Activated CD4-positive, alpha-beta T cell treated with anti-CD3 and anti-CD28 coated beads, Interleukin-2, amount 10 ng/mL, durations not matched to agents 24 days and 14 days (primary cell): ENCODE data around the gene MARF1. TPM values are rescaled to one million over a fixed set of nuclear protein-coding genes. Genes with fewer than 3 reads are reported as not detected.

Source experiments
- DNase-seq: peaks from one replicate; pipeline ENCODE4 v3.0.0; 2022
- H3K27ac Mint-ChIP-seq: one replicate; pipeline ENCODE4 v1.8.0; 2022; ENCODE audit warnings: mild to moderate bottlenecking, mixed read lengths
- H3K27me3 Mint-ChIP-seq: one replicate; pipeline ENCODE4 v1.8.0; 2022; ENCODE audit warnings: mixed read lengths
- H3K36me3 Mint-ChIP-seq: one replicate; pipeline ENCODE4 v1.8.0; 2022; ENCODE audit warnings: low read depth, mild to moderate bottlenecking, mixed read lengths
- H3K4me1 Mint-ChIP-seq: one replicate; pipeline ENCODE4 v1.8.0; 2021; ENCODE audit warnings: mixed read lengths
- H3K4me3 Mint-ChIP-seq: one replicate; pipeline ENCODE4 v1.8.0; 2022; ENCODE audit warnings: mild to moderate bottlenecking, moderate library complexity, mixed read lengths
- H3K9me3 Mint-ChIP-seq: one replicate; pipeline ENCODE4 v1.8.0; 2021; ENCODE audit warnings: mixed read lengths
- intact Hi-C: fragments of 100-400 bp; cut with micrococcal nuclease; formaldehyde crosslinking; loops from one replicate; pipeline ENCODE4 v1.15.1; 2023
- total RNA-seq: library from RNA; stranded (reverse); gene quantifications from 2 replicates; pipeline ENCODE4 v1.2.3, GENCODE V29; 2022

Gene MARF1
- total RNA-seq, 1 donor from 2014 or later, result 55.6 TPM

DNA sequence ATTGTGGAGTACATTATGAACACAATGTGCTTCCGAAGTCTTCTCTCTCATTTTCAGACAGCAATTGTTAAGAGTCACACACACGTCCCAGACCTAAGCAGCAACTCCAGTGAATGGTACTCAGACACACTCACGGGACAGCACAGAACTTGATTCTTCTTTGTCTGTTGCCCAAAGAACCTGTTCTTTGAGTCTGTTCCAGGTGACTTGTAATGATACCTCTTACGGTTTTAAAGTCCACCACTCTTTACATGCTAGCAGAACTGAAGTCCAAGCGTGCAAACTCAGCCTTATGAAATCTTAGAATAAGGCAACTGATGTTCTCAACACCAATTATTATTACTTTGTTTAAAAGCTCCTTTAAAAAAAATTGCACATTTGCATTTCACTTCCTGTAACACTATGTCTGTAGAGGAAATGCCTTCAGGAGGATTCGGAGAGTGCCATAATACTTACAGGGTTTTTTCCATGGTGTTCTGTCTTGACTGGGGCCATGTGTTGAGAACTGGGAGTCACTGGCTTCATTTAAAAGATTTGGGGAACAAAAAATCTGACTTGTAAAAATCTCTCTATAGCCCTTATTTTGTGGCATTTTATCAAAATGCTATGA is 48.1 kb downstream of the MARF1 start:
- intact Hi-C loops, result no loop called here
- Mint-ChIP-seq H3K27me3 (no peaks in the 10 kb centered on the region), H3K36me3 (peaks cover 59% of the 10 kb centered on the region), H3K4me3 (no peak overlapping the region), H3K9me3 (no peaks in the 10 kb centered on the region), H3K27ac (peak overlapping the region; percentile 59), H3K4me1 (peaks cover 46% of the 10 kb centered on the region)
- no peak for DNase-seq

DNA sequence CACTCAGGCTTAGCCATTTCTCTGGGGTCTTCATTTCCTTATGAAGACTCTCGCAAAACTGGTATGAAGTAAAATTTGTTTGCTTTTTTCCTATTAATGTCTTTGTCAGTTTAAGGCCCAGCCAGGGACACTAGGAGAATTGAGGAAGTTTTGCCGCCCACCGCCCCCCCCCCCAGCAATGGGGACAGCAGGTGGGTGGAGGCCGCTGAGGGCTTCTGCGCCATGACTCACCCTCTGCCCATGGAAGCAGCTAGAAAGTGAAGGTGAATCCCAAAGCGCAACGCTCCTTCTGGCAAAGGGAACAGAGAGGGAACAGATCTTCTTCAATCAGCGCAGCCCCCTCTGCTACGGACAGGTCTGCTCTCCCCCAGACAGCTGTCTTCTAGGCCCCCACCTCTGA is 49.7 kb downstream of the MARF1 start:
- intact Hi-C loops, result no loop called here
- peaks cover 46% of the 10 kb centered on the region for H3K4me1 Mint-ChIP-seq
- no peak for DNase-seq
- H3K27me3 Mint-ChIP-seq, result no peaks in the 10 kb centered on the region
- peaks cover 63% of the 10 kb centered on the region for H3K36me3 Mint-ChIP-seq
- peak overlapping the region; percentile 72 for H3K27ac Mint-ChIP-seq
- no peaks in the 10 kb centered on the region for H3K9me3 Mint-ChIP-seq
- no peak overlapping the region for H3K4me3 Mint-ChIP-seq

DNA sequence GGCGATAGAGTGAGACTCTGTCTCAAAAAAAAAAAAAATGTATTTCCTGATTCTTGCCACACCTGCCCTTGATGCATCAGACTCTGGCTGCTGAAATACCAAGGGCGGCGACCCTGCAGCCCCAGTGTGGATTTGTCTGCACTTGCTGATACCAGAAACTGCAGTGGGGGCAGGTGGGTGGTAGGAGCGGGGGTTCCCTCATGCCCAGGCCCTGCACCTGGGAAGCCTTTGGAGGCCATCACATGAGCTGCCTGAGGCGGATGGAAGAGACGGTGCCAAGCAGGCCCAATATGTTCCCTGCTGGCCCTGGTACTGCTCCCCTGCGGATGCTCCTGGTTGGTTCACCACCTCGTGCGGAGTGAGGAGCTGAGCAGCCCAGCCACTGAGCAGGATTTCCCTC is 50.6 kb downstream of the MARF1 start:
- H3K4me1 Mint-ChIP-seq, result peaks cover 40% of the 10 kb centered on the region
- no peak overlapping the region for H3K4me3 Mint-ChIP-seq
- DNase-seq, result peak; percentile 65
- no peaks in the 10 kb centered on the region for H3K27me3 Mint-ChIP-seq
- peaks cover 64% of the 10 kb centered on the region for H3K36me3 Mint-ChIP-seq
- H3K27ac Mint-ChIP-seq, result peak overlapping the region; percentile 70
- intact Hi-C loops, result no loop called here
- peaks cover under 1% of the 10 kb centered on the region for H3K9me3 Mint-ChIP-seq

DNA sequence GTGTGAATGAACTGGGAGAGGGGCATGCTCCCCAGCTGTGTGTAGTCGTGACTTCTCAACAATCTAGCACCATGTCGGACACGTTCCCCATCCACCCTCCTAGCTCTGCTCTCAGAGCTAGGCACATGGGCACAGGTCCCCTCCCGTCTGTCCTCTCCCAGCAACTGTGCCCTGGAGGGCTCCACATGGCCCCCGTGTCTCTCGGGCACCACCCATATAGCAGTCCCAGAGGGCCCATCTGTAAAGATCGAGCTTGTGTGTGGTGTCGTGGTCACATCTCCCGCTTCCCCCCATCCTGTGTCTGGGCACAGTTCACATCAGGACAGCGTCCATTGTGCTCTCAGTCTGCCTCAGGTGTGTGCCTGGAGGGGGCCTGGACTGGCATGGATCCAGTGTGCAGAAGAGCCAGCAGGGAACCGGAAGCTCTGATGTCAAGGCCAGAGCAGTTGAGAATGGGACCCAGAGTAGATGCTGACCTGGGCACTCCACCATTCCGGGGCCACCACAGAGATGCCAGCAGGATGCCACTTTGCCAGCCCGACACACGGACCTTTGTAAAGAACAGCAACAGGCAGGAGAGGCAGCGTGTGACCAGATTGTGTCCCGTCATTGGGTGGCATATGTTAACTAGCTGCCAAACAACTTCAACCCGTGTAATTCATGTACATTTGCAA is 55.7 kb downstream of the MARF1 start:
- peaks cover 64% of the 10 kb centered on the region for H3K36me3 Mint-ChIP-seq

DNA sequence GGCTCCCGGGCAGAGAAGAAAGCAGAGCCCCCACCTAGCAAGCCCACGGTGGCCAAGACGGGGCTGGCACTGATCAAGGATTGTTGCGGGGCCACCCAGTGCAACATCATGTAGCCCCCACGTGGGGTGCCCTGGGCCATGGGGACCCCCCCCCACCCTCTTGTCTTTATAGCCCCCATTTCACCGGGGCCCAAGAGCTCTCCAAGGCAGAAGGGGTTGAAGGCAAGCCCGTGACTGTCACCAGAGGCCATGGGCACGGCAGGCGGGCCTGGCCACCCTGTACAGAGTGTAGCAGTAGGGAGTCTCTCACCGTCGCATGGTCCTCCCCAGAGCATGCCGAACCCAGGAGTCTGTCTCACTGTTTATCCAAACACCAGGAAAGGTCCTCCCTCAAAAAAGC is 56.2 kb downstream of the MARF1 start:
- no peak for DNase-seq
- Mint-ChIP-seq H3K4me1 (peaks cover 24% of the 10 kb centered on the region), H3K36me3 (peaks cover 66% of the 10 kb centered on the region), H3K9me3 (peaks cover 22% of the 10 kb centered on the region), H3K27me3 (no peaks in the 10 kb centered on the region), H3K27ac (no peak overlapping the region), H3K4me3 (no peak overlapping the region)
- intact Hi-C loops, result no loop called here

More for the DNA sequence above, 55.7 kb downstream of the MARF1 start:
- intact Hi-C loops, result no loop called here
- peaks cover 27% of the 10 kb centered on the region for H3K4me1 Mint-ChIP-seq
- H3K27ac Mint-ChIP-seq, result no peak overlapping the region
- H3K9me3 Mint-ChIP-seq, result peaks cover 22% of the 10 kb centered on the region
- no peaks in the 10 kb centered on the region for H3K27me3 Mint-ChIP-seq
- H3K4me3 Mint-ChIP-seq, result no peak overlapping the region
- DNase-seq, result no peak

DNA sequence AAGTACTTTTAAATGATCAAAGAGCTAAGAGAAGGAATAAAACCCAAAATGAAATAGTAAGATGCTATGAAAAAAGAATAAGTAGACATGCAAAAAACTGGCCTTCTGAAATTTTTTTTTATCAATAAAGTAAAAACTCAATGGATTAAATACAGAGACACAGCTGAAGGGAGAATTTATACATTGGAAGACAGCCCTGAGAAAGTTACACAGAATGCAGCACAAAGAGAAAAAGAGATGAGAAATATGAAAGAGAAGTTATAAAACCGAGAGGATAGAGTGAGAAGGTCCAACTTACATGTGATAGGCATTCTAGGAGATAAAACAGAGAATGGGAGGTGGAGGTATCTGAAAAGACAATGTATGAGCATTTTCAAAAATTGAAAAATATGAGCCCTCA is 57.0 kb downstream of the MARF1 start:
- Mint-ChIP-seq H3K27me3 (no peaks in the 10 kb centered on the region), H3K36me3 (peaks cover 68% of the 10 kb centered on the region), H3K9me3 (peaks cover 22% of the 10 kb centered on the region), H3K27ac (no peak overlapping the region), H3K4me1 (peaks cover 21% of the 10 kb centered on the region), H3K4me3 (no peak overlapping the region)
- intact Hi-C loops, result no loop called here
- DNase-seq, result no peak

DNA sequence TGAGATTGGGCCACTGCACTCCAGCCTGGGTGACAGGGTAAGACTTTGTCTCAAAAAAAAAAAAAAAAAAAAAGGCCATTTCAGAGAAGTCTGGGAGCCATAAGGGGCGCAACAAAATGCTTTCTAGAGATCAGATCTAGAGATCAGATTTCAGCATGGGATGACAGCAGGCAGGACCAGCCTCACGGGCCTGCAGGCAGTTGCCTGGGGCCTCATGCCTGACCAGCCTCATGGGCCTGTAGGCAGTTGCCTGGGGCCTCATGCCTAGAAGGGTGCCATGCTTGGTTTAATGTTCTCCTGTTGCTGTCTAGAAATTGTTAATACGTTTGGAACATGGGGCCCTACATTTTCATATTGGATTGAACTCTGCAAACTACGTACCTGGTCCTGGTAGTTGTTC is 59.4 kb downstream of the MARF1 start:
- H3K4me1 Mint-ChIP-seq, result peaks cover 8% of the 10 kb centered on the region
- no peak overlapping the region for H3K27ac Mint-ChIP-seq
- peaks cover 55% of the 10 kb centered on the region for H3K36me3 Mint-ChIP-seq
- H3K27me3 Mint-ChIP-seq, result no peaks in the 10 kb centered on the region
- H3K9me3 Mint-ChIP-seq, result peaks cover 22% of the 10 kb centered on the region
- intact Hi-C loops, result no loop called here
- no peak for DNase-seq
- H3K4me3 Mint-ChIP-seq, result no peak overlapping the region

DNA sequence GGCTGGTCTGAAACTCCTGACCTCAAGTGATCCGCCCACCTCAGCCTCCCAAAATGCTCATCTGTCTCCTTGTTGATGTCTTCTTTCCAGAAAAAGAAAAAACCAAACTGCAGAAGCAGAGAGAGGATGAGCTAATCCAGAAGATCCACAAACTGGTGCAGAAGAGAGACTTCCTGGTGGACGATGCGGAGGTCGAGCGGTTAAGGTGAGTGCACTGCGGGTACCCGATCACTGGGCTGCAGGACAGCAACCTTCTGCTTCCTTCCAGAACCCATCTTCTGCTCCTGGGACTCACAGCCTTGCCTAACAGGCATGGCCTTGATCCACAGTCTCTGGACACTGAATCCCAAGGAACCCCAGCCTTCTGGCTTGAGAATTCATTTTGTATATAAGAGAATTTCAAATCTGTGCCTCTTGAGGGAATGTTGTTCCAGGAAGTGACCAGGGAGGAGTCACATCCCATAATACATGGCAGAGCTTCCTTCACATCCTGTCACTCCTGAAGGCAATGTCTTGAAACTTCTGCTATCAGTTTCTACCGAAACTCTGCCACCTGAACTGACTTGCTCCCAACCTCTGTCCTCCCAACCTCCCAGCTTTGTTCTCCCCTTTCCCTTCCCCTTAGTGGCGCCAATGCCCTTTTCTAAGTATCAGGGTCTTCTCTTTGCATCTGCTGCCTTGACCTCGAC is 61.7 kb downstream of the MARF1 start:
- Mint-ChIP-seq H3K4me1 (peaks cover 8% of the 10 kb centered on the region), H3K4me3 (no peak overlapping the region), H3K9me3 (peaks cover 16% of the 10 kb centered on the region), H3K27me3 (no peaks in the 10 kb centered on the region), H3K36me3 (peaks cover 42% of the 10 kb centered on the region), H3K27ac (no peak overlapping the region)
- intact Hi-C loops, result no loop called here
- no peak for DNase-seq

DNA sequence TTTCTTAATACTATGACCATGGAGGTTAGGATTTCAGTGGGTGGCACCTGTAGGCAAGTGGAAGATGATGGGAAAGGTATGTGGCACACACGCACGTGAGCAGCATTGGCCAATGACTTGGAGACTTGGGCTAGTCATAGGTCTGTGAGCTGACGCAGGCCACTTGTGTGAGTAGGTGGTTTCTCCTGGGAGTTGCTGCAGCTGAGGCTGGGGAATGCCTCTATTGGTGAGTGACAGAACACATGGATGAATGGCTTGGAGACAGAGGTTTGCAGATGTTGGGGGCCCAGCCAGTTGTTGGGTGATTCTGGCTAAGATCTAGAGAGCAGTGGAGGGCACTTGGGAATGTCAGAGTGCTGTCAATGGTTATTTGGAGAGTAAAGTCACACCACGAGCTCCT is 64.1 kb downstream of the MARF1 start:
- Mint-ChIP-seq H3K36me3 (peaks cover 27% of the 10 kb centered on the region), H3K4me3 (no peak overlapping the region), H3K27ac (no peak overlapping the region), H3K4me1 (peaks cover 12% of the 10 kb centered on the region), H3K9me3 (peaks cover 7% of the 10 kb centered on the region), H3K27me3 (no peaks in the 10 kb centered on the region)
- intact Hi-C loops, result no loop called here
- DNase-seq, result no peak

DNA sequence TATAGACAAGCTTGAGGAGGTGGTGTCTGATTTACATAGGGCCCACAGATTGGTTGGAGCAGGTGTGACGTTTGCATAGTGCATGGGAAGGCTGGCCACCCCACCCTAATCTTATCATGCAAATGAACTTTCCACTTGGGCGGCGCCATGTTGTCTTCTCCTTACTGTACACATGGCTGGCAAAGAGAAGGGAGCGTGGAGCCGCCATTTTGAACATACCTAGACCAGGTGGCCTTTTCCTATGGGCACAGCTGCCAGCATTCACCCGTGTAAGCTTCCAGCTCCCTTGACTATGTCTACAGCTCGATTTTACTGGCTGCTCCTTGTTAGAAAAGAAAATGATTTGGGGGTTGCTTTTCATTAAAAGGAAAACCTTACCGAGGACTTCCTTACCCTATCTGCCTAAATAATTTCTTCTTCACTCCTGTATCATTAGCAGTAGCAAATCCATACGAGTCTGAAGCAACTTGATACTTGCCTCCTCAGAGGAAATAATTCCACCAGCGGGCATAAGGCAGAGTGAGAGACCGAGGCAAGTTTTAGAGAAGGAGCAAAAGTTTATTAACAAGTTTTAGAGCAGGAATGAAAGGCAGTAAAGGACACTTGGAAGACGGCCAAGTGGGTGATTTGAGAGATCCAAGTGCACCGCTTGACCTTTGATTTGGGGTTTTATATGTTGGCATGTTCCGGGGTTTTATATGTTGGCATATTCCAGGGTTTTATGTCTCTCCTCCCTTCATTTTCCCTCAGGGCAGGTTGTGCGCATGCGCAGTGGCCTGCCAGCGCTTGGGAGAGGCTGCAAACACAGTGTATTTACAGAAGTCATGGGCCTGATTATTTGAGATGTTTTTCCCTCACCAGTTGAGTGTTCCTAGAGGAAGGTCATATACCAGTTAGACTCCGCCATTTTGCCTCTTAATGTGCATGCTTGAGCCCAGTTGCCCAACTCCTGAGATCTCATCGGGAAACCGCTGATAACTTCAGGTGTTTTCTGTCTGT is 65.7 kb downstream of the MARF1 start:
- Mint-ChIP-seq H3K4me3 (no peak overlapping the region), H3K4me1 (peaks cover 20% of the 10 kb centered on the region), H3K27ac (no peak overlapping the region), H3K27me3 (no peaks in the 10 kb centered on the region), H3K9me3 (peaks cover 14% of the 10 kb centered on the region), H3K36me3 (peaks cover 30% of the 10 kb centered on the region)
- intact Hi-C loops, result no loop called here
- DNase-seq, result no peak

DNA sequence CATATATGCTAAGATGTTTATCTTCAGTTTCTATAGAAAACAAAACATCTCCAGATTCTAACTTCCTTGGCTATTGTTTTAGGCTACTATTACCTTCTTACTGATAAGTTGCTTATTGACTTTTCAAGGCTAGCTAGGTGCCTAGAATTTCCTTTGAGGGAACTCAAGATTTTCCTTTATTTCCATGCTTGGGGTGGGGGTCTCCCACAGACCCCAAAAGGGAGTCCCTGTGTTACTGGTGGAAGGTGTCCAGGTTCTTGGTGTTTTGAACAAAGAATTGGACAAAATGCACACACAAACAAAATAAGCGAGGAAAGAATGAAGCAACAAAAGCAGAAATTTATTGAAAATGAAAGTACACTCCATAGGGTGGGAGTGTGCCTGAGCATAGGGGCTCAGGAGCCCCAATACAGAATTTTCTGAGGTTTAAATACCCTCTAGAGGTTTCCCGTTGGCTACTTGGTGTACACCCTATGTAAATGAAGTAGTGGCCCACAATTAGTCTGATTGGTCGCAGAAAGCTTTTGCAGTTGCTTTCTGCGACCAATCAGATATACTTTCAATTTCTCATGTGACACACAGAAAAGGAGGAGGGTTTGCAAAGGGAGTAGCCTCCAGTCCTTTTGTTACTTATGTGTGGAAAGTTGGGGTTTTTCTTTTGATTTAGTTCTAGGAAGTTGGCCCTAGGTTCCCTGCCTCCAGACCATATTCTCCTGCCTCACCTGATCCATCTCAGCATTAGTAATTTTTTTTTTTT is 67.5 kb downstream of the MARF1 start:
- H3K27ac Mint-ChIP-seq, result no peak overlapping the region
- intact Hi-C loops, result no loop called here

DNA sequence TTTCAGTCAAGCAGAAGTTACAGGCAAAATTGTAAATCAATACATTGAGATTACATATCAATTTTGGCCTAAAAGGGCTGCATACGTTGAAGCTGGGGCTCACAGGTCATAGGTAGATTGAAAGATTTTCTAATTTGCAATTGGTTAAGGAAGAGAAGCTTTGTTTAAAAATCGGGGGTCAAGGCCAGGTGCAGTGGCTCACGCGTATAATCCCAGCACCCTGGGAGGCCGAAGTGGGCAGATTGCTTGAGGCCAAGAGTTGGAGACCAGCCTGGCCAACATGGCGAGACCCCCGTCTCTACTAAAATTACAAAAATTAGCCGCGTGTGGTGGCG is 68.4 kb downstream of the MARF1 start:
- Mint-ChIP-seq H3K36me3 (peaks cover 27% of the 10 kb centered on the region), H3K27me3 (no peaks in the 10 kb centered on the region), H3K27ac (no peak overlapping the region), H3K4me3 (no peak overlapping the region), H3K4me1 (peaks cover 23% of the 10 kb centered on the region), H3K9me3 (peaks cover 14% of the 10 kb centered on the region)
- intact Hi-C loops, result loop anchor here (5.0 kb wide), 1 partner anchor 92 kb away; no protein-coding TSS in a partner anchor
- DNase-seq, result no peak

More for the DNA sequence above, 67.5 kb downstream of the MARF1 start:
- Mint-ChIP-seq H3K4me3 (no peak overlapping the region), H3K27me3 (no peaks in the 10 kb centered on the region), H3K36me3 (peaks cover 25% of the 10 kb centered on the region), H3K4me1 (peaks cover 23% of the 10 kb centered on the region), H3K9me3 (peaks cover 14% of the 10 kb centered on the region)
- no peak for DNase-seq
